Measurements from ENCODE around the gene NCCRP1. TPM values are rescaled to one million over a fixed set of nuclear protein-coding genes. Genes with fewer than 3 reads are reported as not detected.

The NCCRP1 gene
- total RNA-seq, 1 donor: not detected

- peaks cover 19% of the 10 kb centered on the region for H4K20me1 ChIP-seq (ENCODE audit: insufficient read depth, low read length)
- H3K27me3 ChIP-seq (ENCODE audit: insufficient read depth, low read length): no peaks in the 10 kb centered on the region
- H3K79me2 ChIP-seq (ENCODE audit: insufficient read depth, low read length): peaks cover 18% of the 10 kb centered on the region
- H2AFZ ChIP-seq (ENCODE audit: low read length): no peak overlapping the region
- H3K9me3 ChIP-seq (ENCODE audit: low read depth, low read length): no peaks in the 10 kb centered on the region
- no peaks in the 10 kb centered on the region for H3K4me1 ChIP-seq (ENCODE audit: insufficient read depth, low read length)
- H3K4me2 ChIP-seq (ENCODE audit: insufficient read depth, low read length): no peak overlapping the region
- H3K36me3 ChIP-seq (ENCODE audit: insufficient read depth, low read length): peaks cover 15% of the 10 kb centered on the region
- no peak overlapping the region for H3K27ac ChIP-seq (ENCODE audit: low read depth, low read length)
- peak; percentile 86 for DNase-seq (ENCODE audit: insufficient read length, low spot score, missing footprints)
- TF ChIP-seq, protein P1, sequence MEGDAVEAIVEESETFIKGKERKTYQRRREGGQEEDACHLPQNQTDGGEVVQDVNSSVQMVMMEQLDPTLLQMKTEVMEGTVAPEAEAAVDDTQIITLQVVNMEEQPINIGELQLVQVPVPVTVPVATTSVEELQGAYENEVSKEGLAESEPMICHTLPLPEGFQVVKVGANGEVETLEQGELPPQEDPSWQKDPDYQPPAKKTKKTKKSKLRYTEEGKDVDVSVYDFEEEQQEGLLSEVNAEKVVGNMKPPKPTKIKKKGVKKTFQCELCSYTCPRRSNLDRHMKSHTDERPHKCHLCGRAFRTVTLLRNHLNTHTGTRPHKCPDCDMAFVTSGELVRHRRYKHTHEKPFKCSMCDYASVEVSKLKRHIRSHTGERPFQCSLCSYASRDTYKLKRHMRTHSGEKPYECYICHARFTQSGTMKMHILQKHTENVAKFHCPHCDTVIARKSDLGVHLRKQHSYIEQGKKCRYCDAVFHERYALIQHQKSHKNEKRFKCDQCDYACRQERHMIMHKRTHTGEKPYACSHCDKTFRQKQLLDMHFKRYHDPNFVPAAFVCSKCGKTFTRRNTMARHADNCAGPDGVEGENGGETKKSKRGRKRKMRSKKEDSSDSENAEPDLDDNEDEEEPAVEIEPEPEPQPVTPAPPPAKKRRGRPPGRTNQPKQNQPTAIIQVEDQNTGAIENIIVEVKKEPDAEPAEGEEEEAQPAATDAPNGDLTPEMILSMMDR (IDR thresholded peaks at IDR 0.05; ENCODE audit: extremely low read depth, low read depth, low read length): no peak
- no peak overlapping the region for H3K4me3 ChIP-seq (ENCODE audit: insufficient read depth, low read length)
Measured at GRCh38 chr19:39171479-39172465, 25.0 kb upstream of the NCCRP1 start.

DNA sequence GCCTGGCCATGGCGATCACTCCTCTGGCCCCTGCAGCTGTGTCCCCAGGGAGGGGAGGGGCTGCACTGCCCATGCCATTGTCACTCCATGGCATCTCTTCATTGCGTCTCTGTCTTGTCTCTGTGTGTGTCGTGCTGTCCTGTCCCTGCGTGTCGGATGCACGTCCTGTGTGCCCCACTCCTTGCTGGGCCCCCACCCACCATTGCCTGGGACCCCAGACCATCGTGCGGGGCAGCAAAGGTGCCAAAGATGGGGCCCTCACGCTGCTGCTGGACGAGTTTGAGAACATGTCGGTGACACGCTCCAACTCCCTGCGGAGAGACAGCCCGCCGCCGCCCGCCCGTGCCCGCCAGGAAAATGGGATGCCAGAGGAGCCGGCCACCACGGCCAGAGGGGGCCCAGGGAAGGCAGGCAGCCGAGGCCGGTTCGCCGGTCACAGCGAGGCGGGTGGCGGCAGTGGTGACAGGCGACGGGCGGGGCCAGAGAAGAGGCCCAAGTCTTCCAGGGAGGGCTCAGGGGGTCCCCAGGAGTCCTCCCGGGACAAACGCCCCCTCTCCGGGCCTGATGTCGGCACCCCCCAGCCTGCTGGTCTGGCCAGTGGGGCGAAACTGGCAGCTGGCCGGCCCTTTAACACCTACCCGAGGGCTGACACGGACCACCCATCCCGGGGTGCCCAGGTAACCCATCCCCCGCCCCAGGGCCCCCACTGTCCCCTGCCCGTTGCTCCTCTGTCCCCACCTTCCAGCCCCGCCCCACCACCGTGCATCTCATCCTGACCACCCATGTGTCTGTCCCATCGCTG, 23.9 kb upstream of the NCCRP1 start:
- TF ChIP-seq, protein P1 (IDR thresholded peaks at IDR 0.05; ENCODE audit: extremely low read depth, low read depth, low read length): no peak
- H3K4me2 ChIP-seq (ENCODE audit: insufficient read depth, low read length): no peak overlapping the region
- peak; percentile 77 for DNase-seq (ENCODE audit: insufficient read length, low spot score, missing footprints)
- H3K27ac ChIP-seq (ENCODE audit: low read depth, low read length): no peak overlapping the region
- no peaks in the 10 kb centered on the region for H3K9me3 ChIP-seq (ENCODE audit: low read depth, low read length)
- H3K36me3 ChIP-seq (ENCODE audit: insufficient read depth, low read length): peaks cover 15% of the 10 kb centered on the region
- H2AFZ ChIP-seq (ENCODE audit: low read length): no peak overlapping the region
- H3K4me1 ChIP-seq (ENCODE audit: insufficient read depth, low read length): no peaks in the 10 kb centered on the region
- H3K79me2 ChIP-seq (ENCODE audit: insufficient read depth, low read length): peaks cover 6% of the 10 kb centered on the region
- H3K27me3 ChIP-seq (ENCODE audit: insufficient read depth, low read length): no peaks in the 10 kb centered on the region
- peaks cover 14% of the 10 kb centered on the region for H4K20me1 ChIP-seq (ENCODE audit: insufficient read depth, low read length)
- H3K4me3 ChIP-seq (ENCODE audit: insufficient read depth, low read length): no peak overlapping the region

GRCh38 chr19:39173502-39173991, 23.2 kb upstream of the NCCRP1 start:
- Histone ChIP-seq H3K27ac (ENCODE audit: low read depth, low read length) (no peak overlapping the region), H3K27me3 (ENCODE audit: insufficient read depth, low read length) (no peaks in the 10 kb centered on the region), H3K4me3 (ENCODE audit: insufficient read depth, low read length) (no peak overlapping the region), H3K9me3 (ENCODE audit: low read depth, low read length) (no peaks in the 10 kb centered on the region), H3K36me3 (ENCODE audit: insufficient read depth, low read length) (peaks cover 19% of the 10 kb centered on the region), H2AFZ (ENCODE audit: low read length) (no peak overlapping the region), H4K20me1 (ENCODE audit: insufficient read depth, low read length) (peaks cover 12% of the 10 kb centered on the region), H3K79me2 (ENCODE audit: insufficient read depth, low read length) (peaks cover 1% of the 10 kb centered on the region), H3K4me2 (ENCODE audit: insufficient read depth, low read length) (no peak overlapping the region), H3K4me1 (ENCODE audit: insufficient read depth, low read length) (no peaks in the 10 kb centered on the region)
- DNase-seq (ENCODE audit: insufficient read length, low spot score, missing footprints): peak; percentile 53
- TF ChIP-seq, protein P1 (IDR thresholded peaks at IDR 0.05; ENCODE audit: extremely low read depth, low read depth, low read length): no peak
